ENCODE results near the gene DCC. TPM values are rescaled to one million over a fixed set of nuclear protein-coding genes. Genes with fewer than 3 reads are reported as not detected.

DCC gene
- total and polyA plus RNA-seq, 9 of the 15 experiments (the other 6 are each of a cell fraction or from before 2014, with no cell fraction given), result not detected

GRCh38 chr18:52874774-52875173 is 534.8 kb downstream of the DCC start:
- H3K9me3 ChIP-seq (replicated peaks; ENCODE audit: control insufficient read depth, insufficient read depth, low read depth, low read length), result no peaks in the 10 kb centered on the region
- BruUV-seq (replicated peaks), result no TSS peak
- in situ Hi-C loops (cut with MboI), result no loop called here
- ATAC-seq (no peak), FAIRE-seq (no peak), DNase-seq (ENCODE audit: extremely low read depth in 1 of 4, low spot score in 3 of 4) (no peak)
- no peaks in the 10 kb centered on the region for H3K36me3 ChIP-seq (ENCODE audit: control insufficient read depth, insufficient read depth, low read length)
- no peak overlapping the region for H3K27ac ChIP-seq (ENCODE audit: extremely low read depth, low read depth, low read length)
- no peaks in the 10 kb centered on the region for H4K20me1 ChIP-seq (replicated peaks; ENCODE audit: control insufficient read depth, insufficient read depth, low read length)
- H3K4me2 ChIP-seq (ENCODE audit: insufficient read depth, low read length), result no peak overlapping the region
- no peaks in the 10 kb centered on the region for H3K4me1 ChIP-seq (replicated peaks in 1 of 2; ENCODE audit: control insufficient read depth in 2 of 2, insufficient read depth in 2 of 2, low read length in 2 of 2)
- H3K4me3 ChIP-seq, result no peak overlapping the region
- ChIA-PET CTCF (ENCODE audit: low intra/inter-chr PET ratio) (no interaction called here), POLR2A (no interaction called here)
- no peaks in the 10 kb centered on the region for H3K9me1 ChIP-seq (ENCODE audit: control insufficient read depth, insufficient read depth, low read length)
- no peak overlapping the region for H3K9ac ChIP-seq (ENCODE audit: insufficient read depth in 1 of 2, low read depth in 2 of 2, low read length in 2 of 2)
- H2AFZ ChIP-seq (ENCODE audit: low read depth, low read length), result no peak overlapping the region
- H3K27me3 ChIP-seq (ENCODE audit: control insufficient read depth in 2 of 2, insufficient read depth in 2 of 2, low read length in 2 of 2), result no peaks in the 10 kb centered on the region
- intact Hi-C loops (cut with micrococcal nuclease), result no loop called here
- TF ChIP-seq GATAD2B (IDR thresholded peaks at IDR 0.05; ENCODE audit: borderline replicate concordance) (no peak), KDM5B (IDR thresholded peaks at IDR 0.05; ENCODE audit: insufficient replicate concordance, low read depth, low read length) (no peak), THAP7 (CRISPR knock-in tag; IDR thresholded peaks at IDR 0.05) (no peak)
- 0% methylated on average over 3 of the region's 3 CpGs for WGBS (ENCODE audit: insufficient coverage, low coverage, missing lambda C conversion rate)
- no peaks in the 10 kb centered on the region for H3K79me2 ChIP-seq (ENCODE audit: control insufficient read depth, insufficient read depth, low read length)

- Histone ChIP-seq H3K4me2 (ENCODE audit: insufficient read depth, low read length) (no peak overlapping the region), H3K27ac (ENCODE audit: extremely low read depth, low read depth, low read length) (no peak overlapping the region), H2AFZ (ENCODE audit: low read depth, low read length) (no peak overlapping the region), H3K36me3 (ENCODE audit: control insufficient read depth, insufficient read depth, low read length) (no peaks in the 10 kb centered on the region), H3K4me1 (replicated peaks in 1 of 2; ENCODE audit: control insufficient read depth in 2 of 2, insufficient read depth in 2 of 2, low read length in 2 of 2) (no peaks in the 10 kb centered on the region), H3K9me3 (replicated peaks; ENCODE audit: control insufficient read depth, insufficient read depth, low read depth, low read length) (no peaks in the 10 kb centered on the region), H3K79me2 (ENCODE audit: control insufficient read depth, insufficient read depth, low read length) (no peaks in the 10 kb centered on the region), H3K4me3 (no peak overlapping the region), H4K20me1 (replicated peaks; ENCODE audit: control insufficient read depth, insufficient read depth, low read length) (no peaks in the 10 kb centered on the region), H3K27me3 (ENCODE audit: control insufficient read depth in 2 of 2, insufficient read depth in 2 of 2, low read length in 2 of 2) (no peaks in the 10 kb centered on the region), H3K9ac (ENCODE audit: insufficient read depth in 1 of 2, low read depth in 2 of 2, low read length in 2 of 2) (no peak overlapping the region), H3K9me1 (ENCODE audit: control insufficient read depth, insufficient read depth, low read length) (no peaks in the 10 kb centered on the region)
- TF ChIP-seq ZNF79 (CRISPR knock-in tag; IDR thresholded peaks at IDR 0.05; ENCODE audit: low read depth) (no peak), FOXA1 (IDR thresholded peaks at IDR 0.05; ENCODE audit: borderline replicate concordance) (no peak), HMG20A (CRISPR knock-in tag; conservative IDR thresholded peaks at IDR 0.05) (no peak), ZNF551 (CRISPR knock-in tag; IDR thresholded peaks at IDR 0.05) (no peak), LARP7 (IDR thresholded peaks at IDR 0.05) (no peak), RB1 (IDR thresholded peaks at IDR 0.05; ENCODE audit: low read depth) (no peak), CBFA2T3 (IDR thresholded peaks at IDR 0.05) (no peak), ZNF143 (CRISPR knock-in tag; IDR thresholded peaks at IDR 0.05) (no peak), ZNF23 (CRISPR knock-in tag; IDR thresholded peaks at IDR 0.05) (no peak)
- no peak for DNase-seq (ENCODE audit: extremely low read depth in 1 of 4, low spot score in 3 of 4)
- POLR2A ChIA-PET, result no interaction called here
- in situ Hi-C loops (cut with MboI), result no loop called here
- WGBS (ENCODE audit: insufficient coverage, low coverage, missing lambda C conversion rate), result 0% methylated on average over 5 of the region's 5 CpGs
- ATAC-seq, result no peak
- CTCF ChIA-PET (ENCODE audit: low intra/inter-chr PET ratio), result no interaction called here
- intact Hi-C loops (cut with micrococcal nuclease), result no loop called here
- BruUV-seq (replicated peaks), result no TSS peak
- FAIRE-seq, result no peak
Measured at GRCh38 chr18:52875725-52876124, 535.7 kb downstream of the DCC start.

Measured in K562 (cell line).